Epithelial cell of proximal tubule (primary cell): ENCODE data around the gene GPC2. TPM values are rescaled to one million over a fixed set of nuclear protein-coding genes. Genes with fewer than 3 reads are reported as not detected.

Experiments
- DNase-seq: peaks from one replicate; pipeline ENCODE4 v3.0.0-alpha.2; 2011; ENCODE audit warnings: low read depth
- H3K4me3 ChIP-seq: 2 replicates; pipeline ENCODE4 v1.5.1; 2011; ENCODE audit warnings: low read depth, mild to moderate bottlenecking, low read length
- total RNA-seq: library from RNA; depleted of rRNA; stranded (reverse); fragments of >200 nt; gene quantifications from 2 replicates; pipeline ENCODE4 v1.2.3, GENCODE V29; 2015
- TF ChIP-seq, protein P1 (sequence below): conservative IDR thresholded peaks from 2 replicates; pipeline ENCODE4 v1.5.1; 2012; ENCODE audit warnings: low read depth, mild to moderate bottlenecking, low read length

GPC2 gene
- total RNA-seq, 1 donor from 2014 or later, result 11.0 TPM

- no peak for DNase-seq
- TF ChIP-seq, protein P1, sequence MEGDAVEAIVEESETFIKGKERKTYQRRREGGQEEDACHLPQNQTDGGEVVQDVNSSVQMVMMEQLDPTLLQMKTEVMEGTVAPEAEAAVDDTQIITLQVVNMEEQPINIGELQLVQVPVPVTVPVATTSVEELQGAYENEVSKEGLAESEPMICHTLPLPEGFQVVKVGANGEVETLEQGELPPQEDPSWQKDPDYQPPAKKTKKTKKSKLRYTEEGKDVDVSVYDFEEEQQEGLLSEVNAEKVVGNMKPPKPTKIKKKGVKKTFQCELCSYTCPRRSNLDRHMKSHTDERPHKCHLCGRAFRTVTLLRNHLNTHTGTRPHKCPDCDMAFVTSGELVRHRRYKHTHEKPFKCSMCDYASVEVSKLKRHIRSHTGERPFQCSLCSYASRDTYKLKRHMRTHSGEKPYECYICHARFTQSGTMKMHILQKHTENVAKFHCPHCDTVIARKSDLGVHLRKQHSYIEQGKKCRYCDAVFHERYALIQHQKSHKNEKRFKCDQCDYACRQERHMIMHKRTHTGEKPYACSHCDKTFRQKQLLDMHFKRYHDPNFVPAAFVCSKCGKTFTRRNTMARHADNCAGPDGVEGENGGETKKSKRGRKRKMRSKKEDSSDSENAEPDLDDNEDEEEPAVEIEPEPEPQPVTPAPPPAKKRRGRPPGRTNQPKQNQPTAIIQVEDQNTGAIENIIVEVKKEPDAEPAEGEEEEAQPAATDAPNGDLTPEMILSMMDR, result no peak
- H3K4me3 ChIP-seq, result no peak overlapping the region
Observed at GRCh38 chr7:100163006-100163531, 14.1 kb downstream of the GPC2 start.

- H3K4me3 ChIP-seq, result no peak overlapping the region
- TF ChIP-seq, protein P1, result no peak
- DNase-seq, result no peak
Observed at GRCh38 chr7:100160067-100160466, 17.1 kb downstream of the GPC2 start.

GRCh38 chr7:100159099-100159623 lies 18.0 kb downstream of the GPC2 start:
- DNase-seq, result no peak
- H3K4me3 ChIP-seq, result peak overlapping the region; percentile 82
- TF ChIP-seq, protein P1, result no peak

- DNase-seq, result no peak
- peak within 1 kb of the TSS; percentile 82 for H3K4me3 ChIP-seq
- TF ChIP-seq, protein P1, result no peak
Observed at GRCh38 chr7:100158229-100159098, 18.7 kb downstream of the GPC2 start, which contains the start of gene TRAPPC14. TSS of gene TRAPPC14 (minus strand) at chr7:100158723. CDS start at chr7:100158499, 224 bp downstream.

GRCh38 chr7:100157334-100158228 lies 19.6 kb downstream of the GPC2 start:
- H3K4me3 ChIP-seq, result peak overlapping the region; percentile 82
- DNase-seq, result peak; percentile 53
- TF ChIP-seq, protein P1, result peak; percentile 31

- DNase-seq, result no peak
- TF ChIP-seq, protein P1, result no peak
- H3K4me3 ChIP-seq, result peak overlapping the region; percentile 82
Observed at GRCh38 chr7:100157069-100157333, 20.2 kb downstream of the GPC2 start.
